GM12892 (cell line): ENCODE results near the gene ZNFX1.

Experiments
- POLR2A ChIP-seq: IDR thresholded peaks from 2 replicates; pipeline ENCODE4 v1.6.1; 2011; ENCODE audit warnings: low read depth, low read length, control low read depth
- POLR2AphosphoS5 ChIP-seq: IDR thresholded peaks from 2 replicates; pipeline ENCODE4 v1.6.1; 2011; ENCODE audit warnings: low read depth, low read length, control low read depth
- TAF1 ChIP-seq: IDR thresholded peaks from 2 replicates; pipeline ENCODE4 v1.6.1; 2011; ENCODE audit warnings: low read depth, mild to moderate bottlenecking, control low read depth, low read length, borderline replicate concordance

- TF ChIP-seq POLR2A (no peak), POLR2AphosphoS5 (no peak), TAF1 (no peak)
Measured at GRCh38 chr20:49281913-49282467, 4.1 kb upstream of the ZNFX1 start.
